Activated CD4-positive, alpha-beta memory T cell treated with anti-CD3 and anti-CD28 coated beads for 36 hours (primary cell): ENCODE measurements around the gene COX6A2. TPM values are rescaled to one million over a fixed set of nuclear protein-coding genes. Genes with fewer than 3 reads are reported as not detected.

Experiments
- total RNA-seq, 2 experiments: library from RNA; stranded (reverse); gene quantifications; one replicate each; pipeline ENCODE4 v1.2.3, GENCODE V29; 2021

COX6A2 gene
- total RNA-seq, 2 experiments from 2014 or later, result not detected

Other genes starting within 250 kb of the COX6A2 start
- 100 to 1,000 TPM; 459 to 489 TPM for gene FUS, start 248.2 kb downstream of the COX6A2 start, total RNA-seq
- 10 to 100 TPM; 13.6 to 14.6 TPM for gene PYCARD, start 225.6 kb downstream of the COX6A2 start, total RNA-seq
- not detected for gene TRIM72, start 214.2 kb downstream of the COX6A2 start, total RNA-seq
- not detected for gene PYDC1, start 211.2 kb downstream of the COX6A2 start, total RNA-seq
- 1 to 10 TPM; 4.1 to 5.0 TPM for gene ITGAM, start 168.4 kb downstream of the COX6A2 start, total RNA-seq
- gene ITGAX, start 73.2 kb downstream of the COX6A2 start, total RNA-seq, result 10 to 100 TPM; 30.3 to 32.9 TPM
- gene ITGAD, start 35.0 kb downstream of the COX6A2 start, total RNA-seq, result not detected
- gene ZNF843, start 14.4 kb upstream of the COX6A2 start, total RNA-seq, result under 1 TPM; 0.17 to 0.19 TPM
- 1 to 10 TPM; 5.5 to 6.4 TPM for gene ARMC5, start 31.1 kb upstream of the COX6A2 start, total RNA-seq
- gene TGFB1I1, start 43.8 kb upstream of the COX6A2 start, total RNA-seq, result 1 to 10 TPM in 1 of 2 experiments, under 1 TPM in 1; 0.80 to 1.1 TPM
- gene SLC5A2, start 54.8 kb upstream of the COX6A2 start, total RNA-seq, result under 1 TPM in 1 of 2 experiments, not detected in 1; 0.21 TPM
- 10 to 100 TPM; 40.9 to 41.2 TPM for gene RUSF1, start 80.0 kb upstream of the COX6A2 start, total RNA-seq
- not detected for gene AHSP, start 99.5 kb upstream of the COX6A2 start, total RNA-seq